ENCODE data around the gene CERK.

The CERK gene

DNA sequence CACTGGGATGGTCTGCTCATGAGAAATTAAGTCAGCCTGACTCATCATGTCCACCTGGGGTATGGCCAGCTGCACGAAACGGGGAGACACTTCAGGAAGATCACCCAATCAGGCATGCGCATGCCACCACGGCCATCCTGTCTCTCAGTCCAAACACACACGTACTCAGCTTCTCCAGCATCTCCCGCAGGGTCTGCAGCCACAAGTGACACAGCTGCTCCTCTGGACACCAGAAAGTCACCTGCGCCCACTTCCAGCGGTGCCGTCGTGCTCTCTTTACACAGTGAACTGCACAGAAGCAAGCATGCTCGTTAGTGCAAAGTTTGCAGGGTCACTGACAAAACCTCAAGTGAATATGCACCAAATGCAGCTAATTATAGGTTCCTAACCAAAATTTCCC is 18.1 kb downstream of the CERK start:
- no peaks in the 10 kb centered on the region for H3K27me3 ChIP-seq (replicated peaks in 2 of 5; ENCODE audit: control insufficient read depth in 4 of 5, insufficient read depth in 5 of 5, low read length in 4 of 5)
- no peak overlapping the region for H3K4me3 ChIP-seq (ENCODE audit: control insufficient read depth in 1 of 7, extremely low read depth in 1 of 7, insufficient read depth in 4 of 7, low read depth in 2 of 7, low read length in 6 of 7)
- H3K4me1 ChIP-seq (ENCODE audit: control extremely low read depth in 1 of 4, control insufficient read depth in 4 of 4, insufficient read depth in 4 of 4, low read length in 3 of 4) = no peaks in the 10 kb centered on the region
- peaks cover 17 to 66% (median 37%) of the 10 kb centered on the region in 4 experiments for H3K36me3 ChIP-seq (ENCODE audit: control insufficient read depth in 4 of 4, insufficient read depth in 4 of 4, low read length in 3 of 4)
- DNase-seq = no peak
- H3K9me3 ChIP-seq (ENCODE audit: control extremely low read depth in 1 of 5, control insufficient read depth in 4 of 5, insufficient read depth in 2 of 5, low read depth in 1 of 5, low read length in 4 of 5) = no peaks in the 10 kb centered on the region
- no peak overlapping the region for H3K27ac ChIP-seq (ENCODE audit: insufficient read depth in 1 of 2, low read depth in 1 of 2, low read length in 2 of 2, poor library complexity in 1 of 2, severe bottlenecking in 2 of 2)
- WGBS (ENCODE audit: insufficient coverage) = 94% methylated on average over 9 of the region's 11 CpGs
- POLR2A ChIA-PET = no interaction called here
- CTCF ChIA-PET = interaction anchor here (1.4 to 1.7 kb wide), 2 partner anchors 33 to 43 kb away, joined by 3 read pairs; partner anchors contain the start of gene TBC1D22A

- Histone ChIP-seq H3K4me1 (ENCODE audit: control extremely low read depth in 1 of 4, control insufficient read depth in 4 of 4, insufficient read depth in 4 of 4, low read length in 3 of 4) (no peaks in the 10 kb centered on the region), H3K36me3 (ENCODE audit: control insufficient read depth in 4 of 4, insufficient read depth in 4 of 4, low read length in 3 of 4) (peaks cover 39 to 80% (median 51%) of the 10 kb centered on the region in 4 experiments), H3K9me3 (ENCODE audit: control extremely low read depth in 1 of 5, control insufficient read depth in 4 of 5, insufficient read depth in 2 of 5, low read depth in 1 of 5, low read length in 4 of 5) (no peaks in the 10 kb centered on the region), H3K27ac (ENCODE audit: insufficient read depth in 1 of 2, low read depth in 1 of 2, low read length in 2 of 2, poor library complexity in 1 of 2, severe bottlenecking in 2 of 2) (peak overlapping the region; percentile 19 to 20), H3K4me3 (ENCODE audit: control insufficient read depth in 1 of 7, extremely low read depth in 1 of 7, insufficient read depth in 4 of 7, low read depth in 2 of 7, low read length in 6 of 7) (no peak overlapping the region), H3K27me3 (replicated peaks in 2 of 5; ENCODE audit: control insufficient read depth in 4 of 5, insufficient read depth in 5 of 5, low read length in 4 of 5) (no peaks in the 10 kb centered on the region)
- no peak for DNase-seq
- WGBS (ENCODE audit: insufficient coverage) = 74% methylated on average over 2 of the region's 4 CpGs
- ChIA-PET CTCF (interaction anchor here (0.6 to 1.5 kb wide), 3 partner anchors 11 to 151 kb away, joined by 3 to 4 read pairs (median 3); no protein-coding TSS in a partner anchor), POLR2A (no interaction called here)
Measured at GRCh38 chr22:46714550-46714949, 23.5 kb downstream of the CERK start.

DNA sequence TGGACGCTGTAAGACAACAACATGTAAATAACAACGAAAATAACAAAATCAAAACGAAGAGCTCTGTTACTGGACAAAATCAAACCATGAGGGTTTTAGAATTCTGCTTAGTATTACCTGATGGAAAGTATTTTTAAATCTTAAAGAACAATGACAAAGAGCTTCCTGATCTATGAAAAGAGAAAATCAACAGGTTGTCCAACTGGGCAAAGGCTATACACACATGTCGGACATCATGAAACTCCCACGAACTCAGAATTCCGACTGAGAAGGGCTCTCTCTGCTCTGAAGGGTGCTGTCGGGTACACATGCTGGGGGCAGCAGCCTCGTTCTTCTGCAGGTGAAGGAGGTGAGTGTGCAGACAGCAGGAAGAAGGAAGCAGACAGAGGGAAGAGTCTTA is 25.8 kb downstream of the CERK start:
- ChIA-PET POLR2A (no interaction called here), CTCF (no interaction called here)
- Histone ChIP-seq H3K9me3 (ENCODE audit: control extremely low read depth in 1 of 5, control insufficient read depth in 4 of 5, insufficient read depth in 2 of 5, low read depth in 1 of 5, low read length in 4 of 5) (no peaks in the 10 kb centered on the region), H3K27me3 (replicated peaks in 2 of 5; ENCODE audit: control insufficient read depth in 4 of 5, insufficient read depth in 5 of 5, low read length in 4 of 5) (no peaks in the 10 kb centered on the region), H3K36me3 (ENCODE audit: control insufficient read depth in 4 of 4, insufficient read depth in 4 of 4, low read length in 3 of 4) (peaks cover 39 to 80% (median 57%) of the 10 kb centered on the region in 4 experiments), H3K4me1 (ENCODE audit: control extremely low read depth in 1 of 4, control insufficient read depth in 4 of 4, insufficient read depth in 4 of 4, low read length in 3 of 4) (no peaks in the 10 kb centered on the region), H3K4me3 (ENCODE audit: control insufficient read depth in 1 of 7, extremely low read depth in 1 of 7, insufficient read depth in 4 of 7, low read depth in 2 of 7, low read length in 6 of 7) (no peak overlapping the region), H3K27ac (ENCODE audit: insufficient read depth in 1 of 2, low read depth in 1 of 2, low read length in 2 of 2, poor library complexity in 1 of 2, severe bottlenecking in 2 of 2) (no peak overlapping the region)
- 98% methylated on average over 7 of the region's 8 CpGs for WGBS (ENCODE audit: insufficient coverage)
- no peak for DNase-seq

- H3K36me3 ChIP-seq (ENCODE audit: control insufficient read depth in 4 of 4, insufficient read depth in 4 of 4, low read length in 3 of 4) = peaks cover 36 to 85% (median 66%) of the 10 kb centered on the region in 4 experiments
- no peak overlapping the region for H3K4me3 ChIP-seq (ENCODE audit: control insufficient read depth in 1 of 7, extremely low read depth in 1 of 7, insufficient read depth in 4 of 7, low read depth in 2 of 7, low read length in 6 of 7)
- H3K9me3 ChIP-seq (ENCODE audit: control extremely low read depth in 1 of 5, control insufficient read depth in 4 of 5, insufficient read depth in 2 of 5, low read depth in 1 of 5, low read length in 4 of 5) = no peaks in the 10 kb centered on the region
- 99% methylated on average over 7 of the region's 11 CpGs for WGBS (ENCODE audit: insufficient coverage)
- no peak overlapping the region for H3K27ac ChIP-seq (ENCODE audit: insufficient read depth in 1 of 2, low read depth in 1 of 2, low read length in 2 of 2, poor library complexity in 1 of 2, severe bottlenecking in 2 of 2)
- CTCF ChIA-PET = no interaction called here
- H3K27me3 ChIP-seq (replicated peaks in 2 of 5; ENCODE audit: control insufficient read depth in 4 of 5, insufficient read depth in 5 of 5, low read length in 4 of 5) = no peaks in the 10 kb centered on the region
- DNase-seq = no peak
- no peaks in the 10 kb centered on the region for H3K4me1 ChIP-seq (ENCODE audit: control extremely low read depth in 1 of 4, control insufficient read depth in 4 of 4, insufficient read depth in 4 of 4, low read length in 3 of 4)
- POLR2A ChIA-PET = interaction anchor here (0.6 kb wide), 1 partner anchor 12 kb away, joined by 11 read pairs; no protein-coding TSS in a partner anchor
Measured at GRCh38 chr22:46710806-46711205, 27.2 kb downstream of the CERK start.

- Histone ChIP-seq H3K4me1 (ENCODE audit: control extremely low read depth in 1 of 4, control insufficient read depth in 4 of 4, insufficient read depth in 4 of 4, low read length in 3 of 4) (no peaks in the 10 kb centered on the region), H3K27me3 (replicated peaks in 2 of 5; ENCODE audit: control insufficient read depth in 4 of 5, insufficient read depth in 5 of 5, low read length in 4 of 5) (no peaks in the 10 kb centered on the region), H3K27ac (ENCODE audit: insufficient read depth in 1 of 2, low read depth in 1 of 2, low read length in 2 of 2, poor library complexity in 1 of 2, severe bottlenecking in 2 of 2) (no peak overlapping the region), H3K9me3 (ENCODE audit: control extremely low read depth in 1 of 5, control insufficient read depth in 4 of 5, insufficient read depth in 2 of 5, low read depth in 1 of 5, low read length in 4 of 5) (no peaks in the 10 kb centered on the region), H3K36me3 (ENCODE audit: control insufficient read depth in 4 of 4, insufficient read depth in 4 of 4, low read length in 3 of 4) (peaks cover 29 to 89% (median 69%) of the 10 kb centered on the region in 4 experiments), H3K4me3 (ENCODE audit: control insufficient read depth in 1 of 7, extremely low read depth in 1 of 7, insufficient read depth in 4 of 7, low read depth in 2 of 7, low read length in 6 of 7) (no peak overlapping the region)
- ChIA-PET CTCF (no interaction called here), POLR2A (no interaction called here)
- 93% methylated on average over 16 of the region's 17 CpGs for WGBS (ENCODE audit: insufficient coverage)
- DNase-seq = no peak
Measured at GRCh38 chr22:46708766-46709330, 29.2 kb downstream of the CERK start.

GRCh38 chr22:46707827-46708570 is 30.1 kb downstream of the CERK start:
- no peak for DNase-seq
- Histone ChIP-seq H3K27ac (ENCODE audit: insufficient read depth in 1 of 2, low read depth in 1 of 2, low read length in 2 of 2, poor library complexity in 1 of 2, severe bottlenecking in 2 of 2) (no peak overlapping the region), H3K4me3 (ENCODE audit: control insufficient read depth in 1 of 7, extremely low read depth in 1 of 7, insufficient read depth in 4 of 7, low read depth in 2 of 7, low read length in 6 of 7) (no peak overlapping the region), H3K36me3 (ENCODE audit: control insufficient read depth in 4 of 4, insufficient read depth in 4 of 4, low read length in 3 of 4) (peaks cover 31 to 92% (median 69%) of the 10 kb centered on the region in 4 experiments), H3K27me3 (replicated peaks in 2 of 5; ENCODE audit: control insufficient read depth in 4 of 5, insufficient read depth in 5 of 5, low read length in 4 of 5) (no peaks in the 10 kb centered on the region), H3K4me1 (ENCODE audit: control extremely low read depth in 1 of 4, control insufficient read depth in 4 of 4, insufficient read depth in 4 of 4, low read length in 3 of 4) (no peaks in the 10 kb centered on the region), H3K9me3 (ENCODE audit: control extremely low read depth in 1 of 5, control insufficient read depth in 4 of 5, insufficient read depth in 2 of 5, low read depth in 1 of 5, low read length in 4 of 5) (no peaks in the 10 kb centered on the region)
- ChIA-PET CTCF (no interaction called here), POLR2A (no interaction called here)
- WGBS (ENCODE audit: insufficient coverage) = 98% methylated on average over 30 of the region's 32 CpGs

GRCh38 chr22:46707305-46707704 is 30.7 kb downstream of the CERK start:
- ChIA-PET POLR2A (no interaction called here), CTCF (no interaction called here)
- DNase-seq = no peak
- H3K27ac ChIP-seq (ENCODE audit: insufficient read depth in 1 of 2, low read depth in 1 of 2, low read length in 2 of 2, poor library complexity in 1 of 2, severe bottlenecking in 2 of 2) = no peak overlapping the region
- H3K4me3 ChIP-seq (ENCODE audit: control insufficient read depth in 1 of 7, extremely low read depth in 1 of 7, insufficient read depth in 4 of 7, low read depth in 2 of 7, low read length in 6 of 7) = no peak overlapping the region
- no peaks in the 10 kb centered on the region for H3K27me3 ChIP-seq (replicated peaks in 2 of 5; ENCODE audit: control insufficient read depth in 4 of 5, insufficient read depth in 5 of 5, low read length in 4 of 5)
- no peaks in the 10 kb centered on the region for H3K4me1 ChIP-seq (ENCODE audit: control extremely low read depth in 1 of 4, control insufficient read depth in 4 of 4, insufficient read depth in 4 of 4, low read length in 3 of 4)
- H3K36me3 ChIP-seq (ENCODE audit: control insufficient read depth in 4 of 4, insufficient read depth in 4 of 4, low read length in 3 of 4) = peaks cover 34 to 95% (median 72%) of the 10 kb centered on the region in 4 experiments
- no peaks in the 10 kb centered on the region for H3K9me3 ChIP-seq (ENCODE audit: control extremely low read depth in 1 of 5, control insufficient read depth in 4 of 5, insufficient read depth in 2 of 5, low read depth in 1 of 5, low read length in 4 of 5)
- WGBS (ENCODE audit: insufficient coverage) = 100% methylated on average over 7 of the region's 13 CpGs
